BLaER1 treated with 17β-estradiol and CSF1 and Interleukin-3, amounts not matched to agents 10 nM and 100 nM (cell line): ENCODE measurements around the gene RRM2.

Experiments used
- H3K27ac ChIP-seq, 11 experiments: shearing (Covaris generic); formaldehyde crosslinking; 2 replicates each; pipeline ENCODE4 v1.8.1; 2022
- H3K27me3 ChIP-seq, 11 experiments: shearing (Covaris generic); formaldehyde crosslinking; 2 replicates each; pipeline ENCODE4 v1.8.1; 2022
- H3K36me3 ChIP-seq, 11 experiments: shearing (Covaris generic); formaldehyde crosslinking; 2 replicates each; pipeline ENCODE4 v1.8.1; 2022
- H3K4me1 ChIP-seq, 10 experiments: shearing (Covaris generic); formaldehyde crosslinking; 2 replicates each; pipeline ENCODE4 v1.8.1; 2022
- H3K4me2 ChIP-seq, 11 experiments: shearing (Covaris generic); formaldehyde crosslinking; 2 replicates each; pipeline ENCODE4 v1.8.1; 2022
- H3K4me3 ChIP-seq, 10 experiments: shearing (Covaris generic); formaldehyde crosslinking; 2 replicates each; pipeline ENCODE4 v1.8.1; 2022
- H3K9ac ChIP-seq, 11 experiments: shearing (Covaris generic); formaldehyde crosslinking; 2 replicates each; pipeline ENCODE4 v1.8.1; 2022
- H3K9me3 ChIP-seq, 11 experiments: shearing (Covaris generic); formaldehyde crosslinking; replicated peaks in 1 of 11; 2 replicates each; pipeline ENCODE4 v1.8.1; 2022
- H4K20me1 ChIP-seq, 11 experiments: shearing (Covaris generic); formaldehyde crosslinking; 2 replicates each; pipeline ENCODE4 v1.8.1; 2022
- Cebpa-rat ChIP-seq, 11 experiments: shearing (Covaris generic); IDR thresholded peaks; 2 replicates each; pipeline ENCODE4 v1.8.1; 2022

RRM2 gene

DNA sequence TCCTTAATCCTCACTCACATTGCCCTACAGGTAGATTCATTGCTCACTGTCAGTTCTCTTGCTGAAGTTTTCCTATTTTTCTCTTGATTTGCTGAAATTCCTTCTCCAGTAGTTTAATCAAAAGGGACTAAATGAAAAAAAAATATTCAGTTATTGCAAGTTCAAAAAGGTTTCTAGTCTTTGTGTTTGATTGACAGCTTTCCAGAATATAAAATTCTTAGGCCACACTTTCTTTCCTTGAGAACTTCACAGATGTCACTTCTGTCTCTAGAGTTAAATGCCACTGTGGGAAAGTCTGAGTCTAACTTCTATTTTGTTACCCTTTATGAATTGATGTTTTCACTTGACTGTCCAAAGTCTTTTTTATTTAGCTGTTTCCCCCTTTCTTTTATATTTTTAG lies 25.7 kb downstream of the RRM2 start:
- peaks cover 0 to 46% (median 32%) of the 10 kb centered on the region in 11 experiments; a peak in 13 of 22 replicates for H4K20me1 ChIP-seq
- TF ChIP-seq Cebpa-rat (IDR thresholded peaks at IDR 0.05): no peak
- no peak overlapping the region for H3K4me3 ChIP-seq
- no peak overlapping the region for H3K4me2 ChIP-seq
- no peaks in the 10 kb centered on the region for H3K9me3 ChIP-seq
- H3K27ac ChIP-seq: no peak overlapping the region
- H3K4me1 ChIP-seq: peaks cover 14 to 32% (median 21%) of the 10 kb centered on the region in 10 experiments
- peaks cover 0 to 99% (median 78%) of the 10 kb centered on the region in 11 experiments; a peak in 18 of 22 replicates for H3K36me3 ChIP-seq
- no peak overlapping the region for H3K9ac ChIP-seq
- no peaks in the 10 kb centered on the region for H3K27me3 ChIP-seq

DNA sequence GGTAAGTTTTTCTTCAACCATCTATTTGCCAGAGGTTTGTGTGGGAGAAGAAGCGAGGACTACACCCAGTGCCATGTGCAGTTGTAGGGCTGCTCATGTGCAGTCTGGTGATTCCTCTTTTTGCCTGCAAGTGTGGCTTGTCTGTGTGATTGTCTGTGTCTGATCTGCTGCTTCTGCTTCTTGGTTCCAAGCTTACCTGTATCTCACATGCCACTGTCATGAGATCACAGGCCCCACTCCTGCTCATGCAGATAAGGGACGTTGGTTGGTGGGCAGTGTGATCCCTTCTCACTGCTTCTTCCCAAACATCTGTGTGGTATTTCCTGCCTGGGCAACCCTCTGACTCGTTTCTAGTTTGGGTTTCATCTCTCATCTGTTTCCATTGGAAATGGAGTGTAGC lies 27.1 kb downstream of the RRM2 start:
- H3K4me2 ChIP-seq: no peak overlapping the region
- peaks cover 0 to 99% (median 80%) of the 10 kb centered on the region in 11 experiments; a peak in 18 of 22 replicates for H3K36me3 ChIP-seq
- H4K20me1 ChIP-seq: peaks cover 0 to 32% (median 19%) of the 10 kb centered on the region in 11 experiments; a peak in 11 of 22 replicates
- no peaks in the 10 kb centered on the region for H3K27me3 ChIP-seq
- H3K4me3 ChIP-seq: no peak overlapping the region
- no peak for TF ChIP-seq Cebpa-rat (IDR thresholded peaks at IDR 0.05)
- H3K9me3 ChIP-seq: no peaks in the 10 kb centered on the region
- no peak overlapping the region for H3K27ac ChIP-seq
- no peak overlapping the region for H3K9ac ChIP-seq
- peaks cover 5 to 18% (median 7%) of the 10 kb centered on the region in 10 experiments for H3K4me1 ChIP-seq

DNA sequence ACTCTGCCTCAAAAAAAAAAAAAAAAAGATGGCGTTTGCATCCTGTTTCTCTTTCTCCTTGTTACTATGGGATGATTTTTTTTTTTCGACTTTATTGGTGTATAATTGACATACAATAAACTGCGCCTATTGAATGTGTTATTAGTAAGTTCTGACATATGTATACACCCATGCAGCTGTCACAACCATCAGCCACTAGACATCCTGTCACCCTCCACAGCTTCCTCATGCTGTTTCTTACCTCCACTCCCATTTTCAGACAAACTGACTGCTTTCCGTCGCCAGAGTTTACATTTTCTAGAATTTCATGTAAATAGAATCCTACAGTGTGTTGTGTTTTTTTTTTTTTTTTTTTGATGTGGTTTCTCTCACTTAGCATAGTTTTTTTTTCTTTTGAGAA lies 27.9 kb downstream of the RRM2 start:
- Histone ChIP-seq H3K4me1 (peaks cover 0 to 10% (median under 1%) of the 10 kb centered on the region in 10 experiments; a peak in 4 of 20 replicates), H3K36me3 (peaks cover 0 to 99% (median 78%) of the 10 kb centered on the region in 11 experiments; a peak in 20 of 22 replicates), H4K20me1 (peaks cover 0 to 25% (median 12%) of the 10 kb centered on the region in 11 experiments; a peak in 9 of 22 replicates), H3K27ac (no peak overlapping the region), H3K9me3 (no peaks in the 10 kb centered on the region), H3K4me3 (no peak overlapping the region), H3K4me2 (no peak overlapping the region), H3K27me3 (no peaks in the 10 kb centered on the region), H3K9ac (no peak overlapping the region)
- TF ChIP-seq Cebpa-rat (IDR thresholded peaks at IDR 0.05): no peak

DNA sequence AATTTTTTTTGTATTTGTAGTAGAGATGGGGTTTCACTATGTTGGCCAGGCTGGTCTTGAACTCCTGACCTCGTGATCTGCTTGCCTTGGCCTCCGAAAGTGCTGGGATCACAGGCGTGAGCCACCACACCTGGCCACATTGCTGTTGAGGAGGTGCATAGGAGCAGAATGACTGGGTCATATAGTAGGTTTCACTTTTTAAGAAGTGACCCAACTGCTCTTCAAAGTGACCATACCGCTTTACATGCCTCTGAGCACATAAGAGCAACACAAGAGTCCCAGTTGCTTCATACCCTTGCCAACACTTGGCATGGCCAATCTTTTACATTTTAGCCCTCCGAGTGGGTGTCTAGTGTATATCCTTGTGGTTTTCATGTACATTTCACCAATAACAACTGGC lies 28.9 kb downstream of the RRM2 start:
- Histone ChIP-seq H3K4me1 (peaks cover 0 to 4% (median 0%) of the 10 kb centered on the region in 10 experiments; a peak in 1 of 20 replicates), H3K27ac (no peak overlapping the region), H3K36me3 (peaks cover 0 to 99% (median 78%) of the 10 kb centered on the region in 11 experiments; a peak in 20 of 22 replicates), H3K9me3 (no peaks in the 10 kb centered on the region), H3K27me3 (no peaks in the 10 kb centered on the region), H3K4me3 (no peak overlapping the region), H3K4me2 (no peak overlapping the region), H4K20me1 (peaks cover 0 to 20% (median 2%) of the 10 kb centered on the region in 11 experiments; a peak in 8 of 22 replicates), H3K9ac (no peak overlapping the region)
- TF ChIP-seq Cebpa-rat (IDR thresholded peaks at IDR 0.05): no peak

DNA sequence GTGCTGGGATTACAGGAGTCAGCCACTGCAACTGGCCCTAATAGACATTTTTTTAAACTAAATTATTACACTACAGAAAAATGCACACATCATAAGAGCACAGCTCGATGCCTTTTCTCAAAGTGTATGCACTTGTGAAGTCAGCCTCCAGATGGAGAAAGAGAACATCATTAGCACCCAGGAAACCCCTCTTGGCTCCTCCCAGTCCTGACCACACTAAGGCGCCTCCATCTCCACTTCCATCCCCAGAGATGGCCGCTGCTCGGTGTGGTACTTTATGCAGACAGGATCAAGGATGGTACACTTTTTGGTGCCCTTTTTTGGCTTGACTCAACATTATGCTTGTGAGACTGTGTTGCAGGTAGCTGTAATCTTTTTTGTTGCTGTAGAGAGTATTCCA lies 34.8 kb downstream of the RRM2 start:
- no peak overlapping the region for H3K27ac ChIP-seq
- H3K9me3 ChIP-seq: no peaks in the 10 kb centered on the region
- peaks cover 0 to 86% (median 66%) of the 10 kb centered on the region in 11 experiments; a peak in 19 of 22 replicates for H3K36me3 ChIP-seq
- TF ChIP-seq Cebpa-rat (IDR thresholded peaks at IDR 0.05): no peak
- no peaks in the 10 kb centered on the region for H3K27me3 ChIP-seq
- H4K20me1 ChIP-seq: peaks cover 0 to 25% (median 0%) of the 10 kb centered on the region in 11 experiments; a peak in 5 of 22 replicates
- H3K9ac ChIP-seq: no peak overlapping the region
- H3K4me2 ChIP-seq: no peak overlapping the region; a peak in 1 of 22 replicates
- H3K4me3 ChIP-seq: no peak overlapping the region
- H3K4me1 ChIP-seq: peaks cover 14 to 40% (median 34%) of the 10 kb centered on the region in 10 experiments

DNA sequence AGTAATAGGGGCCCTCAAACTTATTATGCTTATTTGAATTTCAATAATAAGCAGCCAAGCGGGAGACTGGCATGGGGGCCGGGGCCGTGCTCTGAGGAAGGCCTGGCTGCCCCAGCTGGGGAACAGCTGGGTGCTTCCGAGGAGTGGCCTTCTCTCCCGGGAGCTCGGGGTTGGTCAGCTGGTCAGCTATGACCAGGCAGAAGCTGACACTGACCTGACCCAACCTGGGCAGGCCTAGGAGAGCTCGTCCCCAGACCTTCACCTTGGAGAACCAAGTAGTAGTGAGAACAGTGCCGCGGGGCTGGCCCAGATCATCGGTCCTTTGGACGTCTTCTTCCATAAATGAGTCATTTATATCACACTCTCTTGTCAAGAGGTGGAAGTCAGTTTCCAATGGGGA lies 36.1 kb downstream of the RRM2 start:
- Histone ChIP-seq H3K4me1 (peaks cover 17 to 47% (median 38%) of the 10 kb centered on the region in 10 experiments), H4K20me1 (peaks cover 0 to 29% (median 3%) of the 10 kb centered on the region in 11 experiments; a peak in 7 of 22 replicates), H3K27me3 (no peaks in the 10 kb centered on the region), H3K27ac (peak overlapping the region in 5 of 11 experiments; percentile 45 to 71 (median 58); a peak in 9 of 22 replicates), H3K4me2 (peak overlapping the region in 10 of 11 experiments; percentile 41 to 97 (median 78); a peak in 19 of 22 replicates), H3K9ac (0 out of 22 replicates have a peak overlapping the region, but pooled peaks of 3 of the 11 experiments have one; percentile 43 to 61 (median 53)), H3K36me3 (peaks cover 0 to 81% (median 53%) of the 10 kb centered on the region in 11 experiments; a peak in 19 of 22 replicates), H3K9me3 (no peaks in the 10 kb centered on the region), H3K4me3 (no peak overlapping the region)
- no peak for TF ChIP-seq Cebpa-rat (IDR thresholded peaks at IDR 0.05)

DNA sequence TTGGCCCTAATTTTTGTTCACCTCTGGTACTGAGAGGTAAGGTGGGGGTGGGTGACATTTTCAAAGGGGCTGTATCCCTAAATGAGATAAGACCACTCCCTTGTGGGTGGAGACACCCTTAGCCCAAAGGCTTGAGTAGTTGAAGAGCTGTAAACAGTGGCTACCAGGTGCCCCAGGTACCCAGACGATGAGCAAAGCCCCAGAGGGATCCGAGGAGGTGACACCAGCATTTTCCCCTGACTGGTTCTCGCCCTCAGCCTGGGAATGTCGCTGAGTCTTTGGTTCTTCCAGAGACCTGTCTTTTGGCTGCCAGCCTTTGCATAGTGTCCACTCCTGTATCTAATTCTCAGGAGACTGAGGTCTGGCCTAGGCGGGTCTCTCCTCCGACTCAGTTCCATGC lies 36.5 kb downstream of the RRM2 start:
- TF ChIP-seq Cebpa-rat (IDR thresholded peaks at IDR 0.05): no peak
- H3K27me3 ChIP-seq: no peaks in the 10 kb centered on the region
- peak overlapping the region in 3 of 10 experiments; percentile 21 to 33 (median 23); a peak in 4 of 20 replicates for H3K4me3 ChIP-seq
- peaks cover 0 to 79% (median 49%) of the 10 kb centered on the region in 11 experiments; a peak in 19 of 22 replicates for H3K36me3 ChIP-seq
- peaks cover 18 to 51% (median 42%) of the 10 kb centered on the region in 10 experiments for H3K4me1 ChIP-seq
- peak overlapping the region in 7 of 11 experiments; percentile 15 to 71 (median 53); a peak in 12 of 22 replicates for H3K9ac ChIP-seq
- H3K9me3 ChIP-seq: no peaks in the 10 kb centered on the region
- peak overlapping the region in 8 of 11 experiments; percentile 36 to 71 (median 58); a peak in 15 of 22 replicates for H3K27ac ChIP-seq
- peak overlapping the region; percentile 41 to 97 (median 77) for H3K4me2 ChIP-seq
- peaks cover 0 to 32% (median 5%) of the 10 kb centered on the region in 11 experiments; a peak in 6 of 22 replicates for H4K20me1 ChIP-seq

DNA sequence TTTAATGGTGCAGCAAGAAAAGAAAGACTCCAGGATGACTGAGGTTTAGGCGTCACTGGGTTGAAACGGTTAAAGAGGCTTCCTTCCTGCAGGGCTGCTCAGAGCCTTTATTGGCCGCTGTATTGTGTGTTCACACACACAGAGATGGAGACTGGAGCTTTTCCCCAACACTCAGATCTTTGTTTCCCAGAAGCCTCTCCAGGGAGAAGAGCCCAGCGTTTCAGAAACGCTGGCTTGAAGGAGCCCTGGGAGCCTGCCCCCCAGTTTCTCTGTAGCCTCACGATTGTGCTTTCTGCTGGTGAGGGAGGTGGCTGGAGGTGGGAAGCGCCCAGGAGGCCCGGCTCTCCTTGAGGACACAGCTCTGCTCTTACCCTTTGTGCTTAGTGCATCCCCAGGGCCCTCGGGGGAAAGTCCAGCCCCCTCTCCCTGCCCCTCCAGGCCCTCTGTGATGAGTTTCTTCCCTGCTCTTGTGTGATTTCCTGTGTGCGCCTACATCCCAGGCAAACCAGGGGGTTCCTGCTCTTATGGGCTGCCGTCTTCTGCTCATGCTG lies 37.1 kb downstream of the RRM2 start:
- H3K27me3 ChIP-seq: no peaks in the 10 kb centered on the region
- H3K4me1 ChIP-seq: peaks cover 18 to 57% (median 48%) of the 10 kb centered on the region in 10 experiments
- H4K20me1 ChIP-seq: peaks cover 0 to 37% (median 5%) of the 10 kb centered on the region in 11 experiments; a peak in 6 of 22 replicates
- no peak for TF ChIP-seq Cebpa-rat (IDR thresholded peaks at IDR 0.05)
- H3K4me2 ChIP-seq: peak overlapping the region; percentile 41 to 97 (median 77)
- no peaks in the 10 kb centered on the region for H3K9me3 ChIP-seq
- H3K36me3 ChIP-seq: peaks cover 0 to 80% (median 51%) of the 10 kb centered on the region in 11 experiments; a peak in 19 of 22 replicates
- H3K4me3 ChIP-seq: peak overlapping the region in 4 of 10 experiments; percentile 21 to 33 (median 24); a peak in 5 of 20 replicates
- H3K27ac ChIP-seq: peak overlapping the region in 8 of 11 experiments; percentile 36 to 71 (median 58); a peak in 14 of 22 replicates
- peak overlapping the region in 8 of 11 experiments; percentile 15 to 71 (median 50); a peak in 14 of 22 replicates for H3K9ac ChIP-seq
